GM19023 (cell line): ENCODE results near the gene VEGFC.

Experiments used
- ATAC-seq: cut with Tn5 transposase; IDR thresholded peaks from one replicate; pipeline ENCODE4 v1.9.1; 2021; ENCODE audit warnings: mild to moderate bottlenecking, moderate library complexity; ENCODE audit not compliant: unreplicated experiment

VEGFC gene

GRCh38 chr4:176799653-176800052 is 6.9 kb upstream of the VEGFC start:
- no peak for ATAC-seq

- ATAC-seq = no peak
Observed at GRCh38 chr4:176798540-176798939, 5.8 kb upstream of the VEGFC start.

- no peak for ATAC-seq
Observed at GRCh38 chr4:176795441-176795840, 2.7 kb upstream of the VEGFC start.

- ATAC-seq = no peak
Observed at GRCh38 chr4:176794651-176795050, 1.9 kb upstream of the VEGFC start.

- ATAC-seq = no peak
Observed at GRCh38 chr4:176794151-176794550, 1.4 kb upstream of the VEGFC start.

GRCh38 chr4:176793060-176793605 is 411 bp upstream of the VEGFC start:
- ATAC-seq = no peak

GRCh38 chr4:176791591-176792325 is 964 bp downstream of the VEGFC start:
- peak; percentile 4 for ATAC-seq

- ATAC-seq = no peak
Observed at GRCh38 chr4:176790398-176790797, 2.3 kb downstream of the VEGFC start.

GRCh38 chr4:176789955-176790354 is 2.8 kb downstream of the VEGFC start:
- ATAC-seq = no peak

GRCh38 chr4:176788971-176789370 is 3.8 kb downstream of the VEGFC start:
- ATAC-seq = no peak

- no peak for ATAC-seq
Observed at GRCh38 chr4:176788248-176788647, 4.5 kb downstream of the VEGFC start.

- no peak for ATAC-seq
Observed at GRCh38 chr4:176784816-176785215, 7.9 kb downstream of the VEGFC start.

GRCh38 chr4:176782794-176783193 is 9.9 kb downstream of the VEGFC start:
- ATAC-seq = no peak

GRCh38 chr4:176782191-176782590 is 10.5 kb downstream of the VEGFC start:
- no peak for ATAC-seq

GRCh38 chr4:176781739-176782100 is 11.0 kb downstream of the VEGFC start:
- no peak for ATAC-seq

GRCh38 chr4:176780995-176781738 is 11.6 kb downstream of the VEGFC start:
- ATAC-seq = no peak

GRCh38 chr4:176779421-176779820 is 13.3 kb downstream of the VEGFC start:
- no peak for ATAC-seq

- no peak for ATAC-seq
Observed at GRCh38 chr4:176778491-176778890, 14.2 kb downstream of the VEGFC start.

GRCh38 chr4:176778063-176778462 is 14.7 kb downstream of the VEGFC start:
- no peak for ATAC-seq

GRCh38 chr4:176775338-176775737 is 17.4 kb downstream of the VEGFC start:
- ATAC-seq = no peak

GRCh38 chr4:176774852-176775251 is 17.9 kb downstream of the VEGFC start:
- ATAC-seq = no peak

- no peak for ATAC-seq
Observed at GRCh38 chr4:176769514-176769913, 23.2 kb downstream of the VEGFC start.
